GM21390 (cell line): Measurements from ENCODE around the gene MAGIX.

Experiments used
- ATAC-seq: cut with Tn5 transposase; IDR thresholded peaks from one replicate; pipeline ENCODE4 v1.9.1; 2021; ENCODE audit not compliant: unreplicated experiment

The MAGIX gene

DNA sequence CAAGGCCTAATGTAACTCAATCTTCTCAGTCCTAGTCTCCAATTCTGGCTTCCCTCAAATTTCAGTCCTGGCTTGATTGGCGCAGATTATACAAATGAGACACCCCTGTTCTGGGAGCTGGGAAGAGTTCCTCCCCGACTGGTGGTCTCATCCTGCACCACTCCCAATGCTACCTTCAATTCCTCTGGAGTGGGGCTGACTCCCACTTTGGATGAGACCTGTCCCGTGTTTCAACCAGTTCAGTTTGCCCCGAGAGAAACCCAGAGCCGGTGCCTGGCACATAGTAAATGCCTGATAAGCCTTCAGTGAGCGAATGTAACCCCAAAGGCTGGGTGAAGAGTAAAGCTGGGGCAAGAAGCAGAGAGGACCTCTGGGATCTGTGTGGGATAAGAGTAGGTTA, 41.5 kb downstream of the MAGIX start:
- no peak for ATAC-seq

GRCh38 chrX:49204709-49205108, 42.2 kb downstream of the MAGIX start:
- ATAC-seq = no peak

- ATAC-seq = no peak
These were observed 42.9 kb downstream of the MAGIX start for GRCh38 chrX:49205443-49205842.

GRCh38 chrX:49206543-49206942, 44.0 kb downstream of the MAGIX start:
- ATAC-seq = no peak

DNA sequence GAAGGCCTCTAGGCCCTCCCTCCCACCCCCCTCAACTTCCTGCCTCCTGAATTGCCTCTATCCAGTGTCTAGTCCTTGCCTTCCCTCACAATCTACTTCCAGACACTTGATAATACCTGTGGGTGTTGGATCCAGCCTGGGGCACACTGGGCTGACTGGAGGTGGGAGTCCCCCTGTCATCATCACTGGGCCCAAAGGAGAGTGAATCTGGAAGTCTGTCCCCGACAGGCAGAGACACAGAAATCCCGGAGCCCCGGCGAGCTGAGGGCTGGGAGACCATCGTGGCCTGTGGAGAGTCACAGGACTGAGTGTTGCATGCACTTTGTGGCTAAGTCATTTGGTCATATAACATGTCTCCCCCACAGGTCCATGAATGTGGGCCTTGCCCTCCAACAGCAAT, 45.8 kb downstream of the MAGIX start:
- ATAC-seq = no peak

- no peak for ATAC-seq
These were observed 47.1 kb downstream of the MAGIX start for GRCh38 chrX:49209434-49210251.

GRCh38 chrX:49210406-49210805, 47.8 kb downstream of the MAGIX start:
- no peak for ATAC-seq

DNA sequence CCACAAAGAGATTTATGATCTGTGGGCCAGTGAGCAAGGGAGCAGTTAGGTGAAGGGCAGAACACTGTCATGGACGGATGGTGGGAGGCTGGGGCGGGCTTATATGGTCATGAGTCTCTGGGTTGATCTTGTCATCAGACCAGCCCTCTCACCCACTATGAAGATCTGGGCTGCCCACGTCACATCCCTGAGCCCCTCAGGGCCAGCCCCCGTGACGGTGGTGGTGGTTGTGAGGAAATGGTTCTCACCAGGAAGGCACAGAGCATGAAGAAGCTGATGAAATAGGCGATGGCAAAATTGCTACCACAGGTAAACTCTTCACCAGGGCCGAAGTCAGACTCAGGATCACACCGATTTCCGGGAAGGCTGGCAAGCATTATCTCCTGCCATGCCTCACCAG, 48.5 kb downstream of the MAGIX start:
- no peak for ATAC-seq

- no peak for ATAC-seq
These were observed 49.7 kb downstream of the MAGIX start for GRCh38 chrX:49212209-49212608.

DNA sequence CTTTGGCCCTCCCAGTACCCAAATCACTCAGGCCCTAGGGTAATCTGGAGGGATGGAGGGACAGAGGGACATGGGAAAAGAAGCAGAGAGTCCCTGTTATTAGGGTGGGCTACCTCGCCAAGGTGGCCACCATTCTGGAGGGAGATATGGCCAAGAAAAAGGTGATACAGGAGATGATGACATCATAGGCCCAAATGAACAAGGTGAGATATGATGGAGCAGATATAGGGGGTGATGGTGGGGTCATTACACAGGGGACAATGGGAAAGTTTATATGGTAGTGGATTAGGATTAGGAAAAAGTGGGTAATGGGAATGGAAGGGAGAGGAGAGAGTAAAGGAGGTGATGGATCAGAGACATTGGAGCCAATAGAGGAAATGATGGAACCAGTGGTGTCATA, 50.3 kb downstream of the MAGIX start:
- no peak for ATAC-seq

GRCh38 chrX:49214416-49214815, 51.9 kb downstream of the MAGIX start:
- ATAC-seq = no peak

- no peak for ATAC-seq
These were observed 52.5 kb downstream of the MAGIX start for GRCh38 chrX:49214996-49215526.
